ENCODE data around the gene AP3S2.
"Not testable (repeated sequence)": the region's sequence is repeated elsewhere in the genome, so short reads cannot be mapped to it uniquely, and the experiment has no call there.

AP3S2 gene

GRCh38 chr15:89863918-89864317 lies 29.9 kb downstream of the AP3S2 start:
- Histone ChIP-seq H3K4me3 (no peak overlapping the region), H3K27ac (no peak overlapping the region)
- no peak for TF ChIP-seq CTCF (IDR thresholded peaks at IDR 0.05)
- DNase-seq (ENCODE audit: low spot score) = no peak

GRCh38 chr15:89860891-89861290 lies 32.9 kb downstream of the AP3S2 start:
- Histone ChIP-seq H3K4me3 (no peak overlapping the region), H3K27ac (no peak overlapping the region)
- no peak for TF ChIP-seq CTCF (IDR thresholded peaks at IDR 0.05)
- DNase-seq (ENCODE audit: low spot score) = no peak

GRCh38 chr15:89860431-89860830 lies 33.4 kb downstream of the AP3S2 start:
- no peak overlapping the region for H3K4me3 ChIP-seq
- no peak overlapping the region for H3K27ac ChIP-seq
- no peak for DNase-seq (ENCODE audit: low spot score)
- TF ChIP-seq CTCF (IDR thresholded peaks at IDR 0.05) = no peak

GRCh38 chr15:89858661-89859458 lies 34.9 kb downstream of the AP3S2 start:
- DNase-seq (ENCODE audit: low spot score) = no peak
- TF ChIP-seq CTCF (IDR thresholded peaks at IDR 0.05) = no peak
- Histone ChIP-seq H3K4me3 (no peak overlapping the region), H3K27ac (no peak overlapping the region)

GRCh38 chr15:89857673-89858072 lies 36.1 kb downstream of the AP3S2 start:
- Histone ChIP-seq H3K27ac (no peak overlapping the region), H3K4me3 (no peak overlapping the region)
- no peak for TF ChIP-seq CTCF (IDR thresholded peaks at IDR 0.05)

GRCh38 chr15:89855948-89856347 lies 37.8 kb downstream of the AP3S2 start:
- TF ChIP-seq CTCF (IDR thresholded peaks at IDR 0.05) = no peak
- H3K27ac ChIP-seq = no peak overlapping the region
- H3K4me3 ChIP-seq = no peak overlapping the region
- no peak for DNase-seq (ENCODE audit: low spot score)

More at GRCh38 chr15:89857673-89858072, 36.1 kb downstream of the AP3S2 start:
- DNase-seq (ENCODE audit: low spot score) = no peak

- not testable (repeated sequence) for H3K4me3 ChIP-seq; DNase-seq (ENCODE audit: low spot score); H3K27ac ChIP-seq
These were observed 38.9 kb downstream of the AP3S2 start for GRCh38 chr15:89854863-89855262.

All from coronary artery (tissue), 2 donors.